ENCODE measurements around the gene PRR20E.
"Not testable (repeated sequence)": the region's sequence is repeated elsewhere in the genome, so short reads cannot be mapped to it uniquely, and the experiment has no call there.

The PRR20E gene

GRCh38 chr13:57166897-57167296 is at the start of gene PRR20E:
Gene PRR20E (plus strand): TSS chr13:57167197. CDS start chr13:57167584, 387 bp downstream.
- not testable (repeated sequence) for DNase-seq (ENCODE audit: low spot score)

- peak; percentile 15 for DNase-seq (ENCODE audit: low spot score)
Observed at GRCh38 chr13:57123681-57124080, 43.3 kb upstream of the PRR20E start.

GRCh38 chr13:57128909-57129308 is 38.1 kb upstream of the PRR20E start:
- no peak for DNase-seq (ENCODE audit: low spot score)

- no peak for DNase-seq (ENCODE audit: low spot score)
Observed at GRCh38 chr13:57136093-57136492, 30.9 kb upstream of the PRR20E start.

- DNase-seq (ENCODE audit: low spot score), result no peak
Observed at GRCh38 chr13:57137585-57137984, 29.4 kb upstream of the PRR20E start.

GRCh38 chr13:57138988-57139387 is 28.0 kb upstream of the PRR20E start:
- DNase-seq (ENCODE audit: low spot score), result no peak

GRCh38 chr13:57139781-57140180 is 27.2 kb upstream of the PRR20E start:
- DNase-seq (ENCODE audit: low spot score), result not testable (repeated sequence)

- DNase-seq (ENCODE audit: low spot score), result not testable (repeated sequence)
Observed at GRCh38 chr13:57140235-57140968, 26.6 kb upstream of the PRR20E start, which contains the start of gene PRR20A. Gene PRR20A (plus strand): TSS chr13:57140918. CDS start chr13:57141305, 387 bp downstream.

- DNase-seq (ENCODE audit: low spot score), result not testable (repeated sequence)
Observed at GRCh38 chr13:57147188-57147587, 19.8 kb upstream of the PRR20E start, which contains the start of gene PRR20B. Gene PRR20B (plus strand): TSS chr13:57147488. CDS start chr13:57147875, 387 bp downstream.

GRCh38 chr13:57148106-57148505 is 18.9 kb upstream of the PRR20E start:
- not testable (repeated sequence) for DNase-seq (ENCODE audit: low spot score)

- not testable (repeated sequence) for DNase-seq (ENCODE audit: low spot score)
Observed at GRCh38 chr13:57153761-57154160, 13.2 kb upstream of the PRR20E start, which contains the start of gene PRR20C. Gene PRR20C (plus strand): TSS chr13:57154061. CDS start chr13:57154448, 387 bp downstream.

GRCh38 chr13:57160332-57160731 is 6.7 kb upstream of the PRR20E start, which contains the start of gene PRR20D:
Gene PRR20D (plus strand): TSS chr13:57160632. CDS start chr13:57161019, 387 bp downstream.
- not testable (repeated sequence) for DNase-seq (ENCODE audit: low spot score)

GRCh38 chr13:57191667-57192066 is 24.7 kb downstream of the PRR20E start:
- DNase-seq (ENCODE audit: low spot score), result no peak

GRCh38 chr13:57212989-57213388 is 46.0 kb downstream of the PRR20E start:
- no peak for DNase-seq (ENCODE audit: low spot score)

All from pons (tissue), 1 donor.